ENCODE results near the gene SECTM1.
"Not testable (repeated sequence)": the region's sequence is repeated elsewhere in the genome, so short reads cannot be mapped to it uniquely, and the experiment has no call there.

SECTM1 gene

DNA sequence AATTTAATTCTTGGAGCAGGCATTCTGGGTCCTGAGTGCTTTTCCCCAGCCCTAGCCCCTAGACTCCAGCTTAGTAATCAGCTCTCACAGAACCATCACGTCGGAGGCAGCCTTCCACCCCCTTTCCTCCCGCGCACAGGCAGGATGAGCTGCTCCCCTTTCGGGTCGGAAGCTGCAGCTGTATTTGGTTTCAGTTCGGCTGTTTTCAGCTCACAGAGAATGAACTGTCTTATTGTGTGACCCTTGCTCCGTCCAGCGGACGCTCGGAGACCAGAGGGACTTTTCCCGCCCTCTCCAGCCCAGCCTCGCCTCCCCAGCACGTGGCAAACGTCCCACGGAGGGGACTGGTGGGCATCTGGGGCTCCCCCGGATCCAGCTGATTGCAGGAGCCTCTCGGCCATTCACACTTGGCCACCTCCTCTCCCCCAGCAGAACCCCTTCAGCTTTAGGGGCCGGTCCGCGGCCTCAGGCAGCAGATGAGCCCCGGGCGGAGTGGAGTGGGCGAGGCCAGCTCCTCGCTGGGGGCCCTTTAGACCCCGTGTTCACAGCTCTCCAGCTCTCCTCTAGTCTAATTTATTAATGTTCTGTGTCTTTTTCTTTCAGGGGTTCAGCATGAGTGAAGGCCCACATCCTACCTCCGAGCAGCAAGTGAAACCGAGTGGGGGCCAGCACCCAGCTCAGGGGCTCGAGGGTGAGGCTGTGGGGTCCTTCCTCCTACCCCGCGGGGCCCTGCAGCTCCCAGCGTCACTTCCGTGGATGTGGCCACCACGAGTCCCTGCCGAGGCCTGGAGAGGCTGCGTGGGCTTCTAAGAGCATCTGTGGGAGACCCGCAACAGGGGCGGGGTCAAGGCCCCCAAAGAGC lies 37.1 kb upstream of the SECTM1 start:
- peak in 2 of 3 donors; percentile 15 to 25 for DNase-seq (ENCODE audit: low read depth in 2 of 3, low spot score in 1 of 3)

DNA sequence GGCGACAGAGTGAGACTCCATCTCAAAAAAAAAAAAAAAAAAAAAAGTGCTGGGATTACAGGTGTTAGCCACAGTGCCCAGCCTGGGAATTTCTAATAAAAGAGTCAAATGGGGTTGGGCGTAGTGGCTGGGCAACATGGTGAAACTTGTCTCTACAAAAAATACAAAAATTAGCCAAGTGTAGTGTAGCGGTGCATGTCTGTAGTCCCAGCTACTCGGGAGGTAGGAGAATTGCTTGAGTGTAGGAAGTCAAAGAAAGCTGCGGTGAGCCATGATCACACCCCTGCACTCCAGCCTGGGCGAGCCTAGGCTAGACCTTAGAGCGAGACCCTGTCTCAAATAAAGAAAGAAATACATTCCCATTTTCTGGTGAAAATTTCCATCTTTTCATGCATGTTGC lies 35.6 kb upstream of the SECTM1 start:
- DNase-seq (ENCODE audit: low read depth in 2 of 3, low spot score in 1 of 3) = no peak

DNA sequence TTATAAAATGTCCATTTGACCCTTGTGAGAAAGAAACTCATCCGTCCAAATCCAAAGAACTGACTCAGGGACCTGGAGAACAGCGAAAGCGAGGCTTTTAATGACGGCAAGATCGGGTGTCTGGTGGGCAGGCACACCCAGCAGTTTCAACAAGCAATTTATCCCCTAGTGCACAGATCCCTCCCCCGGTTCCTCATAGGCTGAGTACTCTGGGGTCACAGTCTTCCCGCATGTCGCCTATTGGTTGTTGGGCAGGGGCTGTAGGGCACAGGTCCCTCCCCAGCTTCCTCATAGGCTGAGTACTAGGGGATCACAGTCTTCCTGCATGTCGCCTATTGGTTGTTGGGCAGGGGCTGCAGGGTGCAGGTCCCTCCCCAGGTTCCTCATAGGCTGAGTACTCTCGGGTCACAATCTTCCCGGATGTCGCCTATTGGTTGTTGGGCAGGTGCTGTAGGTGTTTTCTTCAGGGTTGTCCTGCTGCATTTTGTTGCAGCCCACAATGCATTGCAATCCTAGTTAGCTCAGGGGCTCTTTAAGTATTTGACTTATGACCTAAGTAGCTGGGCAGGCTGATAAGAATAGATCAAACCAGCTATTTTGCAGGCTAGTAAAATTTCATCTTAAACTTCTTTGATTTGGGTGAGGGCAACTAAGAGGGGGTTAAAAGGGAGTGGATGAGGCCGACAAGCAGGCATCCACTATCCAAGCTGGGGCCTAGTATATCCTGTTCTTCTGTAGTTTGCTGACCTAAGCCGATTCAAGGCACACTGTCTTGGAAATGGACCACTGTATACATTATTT lies 34.4 kb upstream of the SECTM1 start:
- no peak for DNase-seq (ENCODE audit: low read depth in 2 of 3, low spot score in 1 of 3)

DNA sequence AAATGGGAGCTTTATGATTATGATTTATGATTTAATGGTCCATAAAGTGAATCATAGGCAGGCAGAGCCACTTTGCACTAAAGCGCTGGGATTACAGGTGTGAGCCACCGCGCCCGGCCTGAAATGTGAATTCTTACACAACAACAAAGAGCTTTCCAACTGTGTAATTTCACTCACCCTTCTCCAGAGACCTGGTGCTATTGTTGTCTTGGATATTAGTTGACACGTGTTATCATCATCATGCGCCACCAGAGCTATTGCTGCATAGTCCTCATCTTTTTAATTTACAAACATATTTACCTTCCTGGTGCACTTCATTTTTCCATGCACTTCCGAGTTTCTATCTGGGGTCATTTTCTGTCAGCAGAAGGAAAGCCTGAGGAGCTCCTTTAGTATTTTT lies 33.2 kb upstream of the SECTM1 start:
- DNase-seq (ENCODE audit: low read depth in 2 of 3, low spot score in 1 of 3) = no peak

GRCh38 chr17:82365606-82366295 lies 32.2 kb upstream of the SECTM1 start:
- no peak for DNase-seq (ENCODE audit: low read depth in 2 of 3, low spot score in 1 of 3)

- no peak for DNase-seq (ENCODE audit: low read depth in 2 of 3, low spot score in 1 of 3)
Measured at GRCh38 chr17:82361885-82362633, 28.5 kb upstream of the SECTM1 start.

- DNase-seq (ENCODE audit: low read depth in 2 of 3, low spot score in 1 of 3) = not testable (repeated sequence)
Measured at GRCh38 chr17:82359451-82360074, 26.0 kb upstream of the SECTM1 start.

DNA sequence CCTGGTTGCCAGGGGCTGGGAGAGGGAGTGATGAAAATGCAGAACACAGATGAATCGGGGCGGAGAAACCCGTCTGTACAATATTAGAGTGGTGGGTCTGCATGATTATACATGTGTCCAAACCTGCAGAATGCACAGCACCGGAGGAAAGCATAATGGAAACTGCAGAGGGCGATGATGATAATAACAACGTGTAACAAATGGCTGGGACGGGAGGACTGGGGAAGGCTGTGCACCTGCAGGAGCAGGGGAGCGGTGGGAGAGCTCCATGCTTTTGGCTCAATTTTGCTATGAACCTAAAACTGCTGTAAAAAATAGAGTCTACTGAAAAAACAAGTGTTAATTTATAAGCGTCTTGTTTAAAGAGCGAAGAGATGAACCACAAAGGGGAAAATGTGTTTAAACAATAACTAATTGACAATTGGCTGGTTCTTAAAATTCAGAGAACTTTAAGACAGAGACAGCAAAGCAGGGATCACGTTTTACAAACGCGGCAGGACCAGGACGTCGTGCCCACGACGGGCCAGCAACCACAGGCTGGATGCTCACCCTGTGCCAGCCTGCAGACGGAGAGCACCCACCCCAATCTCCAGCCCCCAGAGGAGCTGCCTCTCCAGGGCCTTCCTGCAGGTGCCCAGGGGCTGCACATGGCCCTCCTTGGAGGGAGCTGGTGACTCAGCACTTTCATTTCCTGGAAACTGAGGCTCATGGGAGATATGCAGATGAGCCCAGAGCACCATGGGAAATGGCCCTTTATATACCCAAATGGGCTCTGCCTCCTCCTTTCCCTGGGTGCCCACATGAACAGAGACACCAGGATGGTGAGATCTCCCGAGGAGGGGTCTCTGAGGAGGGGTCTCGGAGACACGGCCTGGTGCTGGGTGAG lies 25.1 kb upstream of the SECTM1 start, which contains the start of gene TEX19:
TEX19 (plus strand) TSS at position 783 of the 886 bp plus-strand sequence. CDS start 2,904 bp downstream, outside the sequence.
- no peak for DNase-seq (ENCODE audit: low read depth in 2 of 3, low spot score in 1 of 3)

GRCh38 chr17:82357394-82357793 lies 23.8 kb upstream of the SECTM1 start:
- no peak for DNase-seq (ENCODE audit: low read depth in 2 of 3, low spot score in 1 of 3)

DNA sequence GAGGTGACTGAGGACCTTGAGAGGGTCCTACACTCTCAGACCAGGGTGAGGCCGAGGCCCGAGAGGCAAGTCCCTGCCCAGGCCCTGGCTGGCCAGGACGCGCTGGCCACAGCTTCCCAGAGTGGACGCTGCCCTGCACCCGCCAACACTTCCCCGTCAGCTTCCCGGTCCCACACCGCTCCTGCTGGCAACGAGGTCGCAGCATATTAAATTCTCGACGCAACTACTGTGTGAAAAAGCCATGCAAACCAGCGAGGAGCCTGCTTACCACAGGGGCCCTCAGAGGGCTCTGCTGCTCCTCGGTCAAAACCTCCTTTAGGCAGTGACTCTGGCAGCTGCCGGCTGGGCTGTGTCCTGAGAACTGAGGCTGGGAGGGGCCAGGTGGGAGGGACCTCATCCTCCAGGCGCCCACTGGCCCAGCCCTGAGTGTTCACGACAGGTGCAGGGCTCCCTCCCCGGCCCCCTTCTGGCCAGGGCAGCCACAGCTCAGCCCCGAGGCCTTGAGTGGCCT lies 23.3 kb upstream of the SECTM1 start:
- no peak for DNase-seq (ENCODE audit: low read depth in 2 of 3, low spot score in 1 of 3)

GRCh38 chr17:82355770-82356427 lies 22.3 kb upstream of the SECTM1 start:
- DNase-seq (ENCODE audit: low read depth in 2 of 3, low spot score in 1 of 3) = no peak

DNA sequence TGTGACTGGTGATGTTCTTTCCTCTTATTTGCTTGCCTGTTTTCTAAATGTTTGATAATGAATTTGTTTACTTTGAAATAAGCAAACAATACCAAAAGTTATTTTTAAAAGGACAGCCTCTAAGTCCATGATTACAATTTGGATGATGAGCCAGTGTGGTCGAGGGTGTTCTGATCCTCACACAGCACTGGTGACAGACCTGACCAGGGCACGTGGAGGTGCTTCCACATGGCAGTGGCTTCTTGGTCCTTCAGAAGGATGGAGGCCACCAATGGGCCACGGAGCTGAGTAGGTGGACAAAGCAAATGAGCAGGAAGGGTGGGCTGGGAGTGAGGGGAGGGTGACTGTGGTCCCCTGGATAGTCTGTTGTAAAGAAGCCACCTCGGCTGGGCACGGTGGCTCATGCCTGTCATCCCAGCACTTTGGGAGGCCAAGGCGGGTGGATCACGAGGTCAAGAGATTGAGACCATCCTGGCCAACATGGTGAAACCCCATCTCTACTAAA lies 21.3 kb upstream of the SECTM1 start:
- no peak for DNase-seq (ENCODE audit: low read depth in 2 of 3, low spot score in 1 of 3)

DNA sequence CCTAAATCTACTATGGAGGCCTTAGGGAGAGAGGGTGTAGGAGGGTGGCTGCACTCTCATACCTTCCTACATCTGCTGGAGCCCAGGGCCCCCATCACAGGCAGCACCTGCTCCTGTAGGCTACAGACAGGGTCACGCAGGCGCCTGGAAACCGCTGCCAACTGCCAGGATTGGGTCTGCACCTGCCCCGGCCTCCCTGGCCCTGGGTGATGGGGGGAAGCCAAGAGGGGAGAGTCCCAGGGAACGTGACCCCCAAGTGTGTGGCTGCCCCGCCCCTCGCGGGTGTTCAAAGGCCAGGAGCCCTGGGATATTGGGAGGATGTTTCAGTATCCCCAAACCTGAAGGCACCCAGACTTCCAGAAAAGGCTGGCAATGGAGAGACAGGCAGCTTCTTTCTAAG lies 19.9 kb upstream of the SECTM1 start:
- no peak for DNase-seq (ENCODE audit: low read depth in 2 of 3, low spot score in 1 of 3)

GRCh38 chr17:82351713-82352488 lies 18.3 kb upstream of the SECTM1 start:
- peak; percentile 70 to 86 (median 76) for DNase-seq (ENCODE audit: low read depth in 2 of 3, low spot score in 1 of 3)

- no peak for DNase-seq (ENCODE audit: low read depth in 2 of 3, low spot score in 1 of 3)
Measured at GRCh38 chr17:82351254-82351712, 17.7 kb upstream of the SECTM1 start.

GRCh38 chr17:82350182-82351030 lies 16.8 kb upstream of the SECTM1 start:
- DNase-seq (ENCODE audit: low read depth in 2 of 3, low spot score in 1 of 3) = peak in 2 of 3 donors; percentile 44 to 57

- DNase-seq (ENCODE audit: low read depth in 2 of 3, low spot score in 1 of 3) = no peak
Measured at GRCh38 chr17:82349287-82349701, 15.7 kb upstream of the SECTM1 start.
